HG03342 (cell line): Measurements from ENCODE around the gene TRIM60.
"Not testable (repeated sequence)": the region's sequence is repeated elsewhere in the genome, so short reads cannot be mapped to it uniquely, and the experiment has no call there.

Experiments used
- ATAC-seq: cut with Tn5 transposase; IDR thresholded peaks from one replicate; pipeline ENCODE4 v1.9.1; 2021; ENCODE audit warnings: mild to moderate bottlenecking, moderate library complexity; ENCODE audit not compliant: unreplicated experiment

TRIM60 gene

DNA sequence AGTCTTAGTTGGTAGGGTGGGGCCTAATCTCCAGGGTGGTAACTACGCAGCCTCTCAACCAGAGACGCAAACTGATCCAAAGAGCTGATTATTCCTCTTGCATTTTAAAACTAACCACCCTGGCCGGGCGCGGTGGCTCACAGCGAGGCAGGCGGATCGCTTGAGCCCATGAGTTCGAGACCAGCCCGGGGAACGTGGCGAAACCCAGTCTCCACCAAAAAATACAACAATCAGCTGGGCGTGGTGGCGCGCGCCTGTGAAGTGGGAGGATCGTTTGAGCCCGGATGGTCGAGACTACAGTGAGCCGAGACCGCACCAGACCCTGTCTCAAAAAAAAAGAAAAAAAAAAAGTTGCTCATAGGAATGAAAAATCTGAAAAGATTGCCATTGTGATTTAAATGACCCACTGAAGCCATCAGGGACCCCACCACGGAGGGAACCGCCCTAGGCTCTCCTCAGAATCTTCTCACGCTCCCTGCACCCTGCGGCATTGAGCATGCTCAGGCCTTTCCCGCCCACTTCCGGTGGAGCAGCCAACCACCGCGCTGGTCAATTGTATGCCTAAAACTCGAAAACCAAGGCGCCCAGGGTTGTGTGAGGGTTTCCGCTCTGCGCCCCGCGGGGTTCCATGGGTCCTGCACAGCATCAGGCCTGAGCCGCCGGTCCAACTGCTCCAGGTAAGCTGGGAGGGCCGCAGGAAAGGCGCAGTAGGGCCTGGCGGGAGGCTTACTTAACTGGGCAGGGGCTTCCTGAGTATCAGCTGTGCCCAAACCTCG lies at the start of gene TRIM60:
TRIM60 (plus strand) TSS at position 564 of the 776 bp plus-strand sequence. CDS start 8,074 bp downstream, outside the sequence.
- no peak for ATAC-seq

DNA sequence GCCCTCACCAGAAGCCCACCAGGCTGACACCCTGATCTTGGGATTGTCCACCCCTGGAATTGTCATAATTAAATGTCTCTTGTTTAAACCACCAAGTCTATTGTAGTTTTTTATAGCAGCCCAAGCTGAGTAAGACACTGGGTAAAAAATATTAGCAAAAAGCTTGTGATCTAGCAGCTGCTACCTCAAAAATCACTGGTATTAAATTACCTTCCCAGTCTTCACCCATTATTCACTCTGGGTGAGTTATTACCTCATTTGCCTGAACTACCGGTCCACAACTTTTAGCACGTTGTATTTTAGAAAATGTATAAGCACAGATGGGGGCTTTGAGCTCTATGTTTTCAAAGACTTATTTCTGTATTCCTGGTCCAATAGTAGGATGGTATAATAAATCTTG lies 42.3 kb upstream of the TRIM60 start:
- ATAC-seq: no peak

DNA sequence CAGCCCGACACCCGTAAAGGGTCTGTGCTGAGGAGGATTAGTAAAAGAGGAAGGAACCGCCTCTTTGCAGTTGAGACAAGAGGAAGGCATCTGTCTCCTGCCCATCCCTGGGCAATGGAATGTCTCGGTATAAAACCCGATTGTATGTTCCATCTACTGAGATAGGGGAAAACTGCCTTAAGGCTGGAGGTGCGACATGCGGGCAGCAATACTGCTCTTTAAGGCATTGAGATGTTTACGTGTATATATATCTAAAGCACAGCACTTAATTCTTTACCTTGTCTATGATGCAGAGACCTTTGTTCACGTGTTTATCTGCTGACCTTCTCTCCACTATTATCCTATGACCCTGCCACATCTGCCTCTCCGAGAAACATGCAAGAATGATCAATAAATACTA lies 41.0 kb upstream of the TRIM60 start:
- not testable (repeated sequence) for ATAC-seq

DNA sequence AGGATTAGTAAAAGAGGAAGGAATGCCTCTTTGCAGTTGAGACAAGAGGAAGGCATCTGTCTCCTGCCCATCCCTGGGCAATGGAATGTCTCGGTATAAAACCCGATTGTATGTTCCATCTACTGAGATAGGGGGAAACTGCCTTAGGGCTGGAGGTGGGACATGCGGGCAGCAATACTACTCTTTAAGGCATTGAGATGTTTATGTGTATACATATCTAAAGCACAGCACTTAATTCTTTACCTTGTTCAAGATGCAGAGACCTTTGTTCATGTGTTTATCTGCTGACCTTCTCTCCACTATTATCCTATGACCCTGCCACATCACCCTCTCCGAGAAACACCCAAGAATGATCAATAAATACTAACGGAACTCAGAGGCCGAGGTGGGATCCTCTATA lies 35.7 kb upstream of the TRIM60 start:
- ATAC-seq: not testable (repeated sequence)

DNA sequence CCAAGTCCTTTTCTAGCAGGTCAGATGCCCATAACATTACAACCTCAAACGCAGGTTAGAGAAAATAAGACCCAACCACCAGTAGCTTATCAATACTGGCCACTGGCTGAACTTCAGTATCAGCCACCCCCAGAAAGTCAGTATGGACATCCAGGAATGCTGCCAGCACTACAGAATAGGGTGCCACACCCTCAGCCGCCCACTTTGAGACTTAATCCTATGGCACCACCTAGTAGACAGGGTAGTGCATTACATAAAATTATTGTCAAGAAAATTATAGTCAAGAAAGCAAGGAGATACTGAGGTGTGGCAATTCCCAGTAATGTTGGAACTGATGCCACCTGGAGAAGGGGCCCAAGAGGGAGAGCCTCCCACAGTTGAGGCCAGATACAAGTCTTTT lies 34.5 kb upstream of the TRIM60 start:
- ATAC-seq: peak; percentile 55

DNA sequence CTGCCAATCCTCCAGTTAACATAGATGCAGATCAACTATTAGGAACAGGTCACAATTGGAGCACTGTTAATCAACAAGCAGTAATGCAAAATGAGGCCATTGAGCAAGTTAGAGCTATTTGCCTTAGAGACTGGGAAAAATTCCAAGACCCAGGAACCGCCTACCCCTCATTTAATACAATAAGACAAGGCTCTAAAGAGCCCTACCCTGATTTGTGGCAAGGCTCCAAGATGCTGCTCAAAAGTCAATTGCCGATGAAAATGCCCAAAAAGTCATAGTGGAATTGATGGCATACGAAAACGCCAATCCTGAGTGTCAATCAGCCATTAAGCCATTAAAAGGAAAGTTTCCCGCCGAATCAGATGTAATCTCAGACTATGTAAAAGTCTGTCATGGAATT lies 33.9 kb upstream of the TRIM60 start:
- no peak for ATAC-seq

DNA sequence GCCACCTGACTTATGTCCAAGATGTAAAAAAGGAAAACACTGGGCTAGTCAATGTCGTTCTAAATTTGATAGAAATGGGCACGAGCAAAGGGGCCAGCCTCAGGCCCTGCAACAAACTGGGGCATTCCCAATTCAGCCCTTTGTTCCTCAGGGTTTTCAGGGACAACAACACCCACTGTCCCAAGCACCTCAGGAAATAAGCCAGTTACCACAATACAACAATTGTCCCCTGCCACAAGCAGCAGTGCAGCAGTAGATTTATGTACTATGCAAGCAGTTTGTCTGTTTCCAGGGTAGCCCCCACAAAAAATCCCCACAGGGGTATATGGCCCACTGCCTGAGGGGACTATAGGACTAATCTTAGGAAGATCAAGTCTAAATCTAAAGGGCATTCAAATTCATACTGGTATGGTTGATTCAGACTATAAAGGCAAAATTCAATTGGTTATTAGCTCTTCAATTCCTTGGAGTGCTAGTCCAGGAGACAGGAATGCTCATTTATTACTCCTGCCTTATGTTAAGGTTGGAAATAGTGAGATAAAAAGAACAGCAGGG lies 33.2 kb upstream of the TRIM60 start:
- not testable (repeated sequence) for ATAC-seq

DNA sequence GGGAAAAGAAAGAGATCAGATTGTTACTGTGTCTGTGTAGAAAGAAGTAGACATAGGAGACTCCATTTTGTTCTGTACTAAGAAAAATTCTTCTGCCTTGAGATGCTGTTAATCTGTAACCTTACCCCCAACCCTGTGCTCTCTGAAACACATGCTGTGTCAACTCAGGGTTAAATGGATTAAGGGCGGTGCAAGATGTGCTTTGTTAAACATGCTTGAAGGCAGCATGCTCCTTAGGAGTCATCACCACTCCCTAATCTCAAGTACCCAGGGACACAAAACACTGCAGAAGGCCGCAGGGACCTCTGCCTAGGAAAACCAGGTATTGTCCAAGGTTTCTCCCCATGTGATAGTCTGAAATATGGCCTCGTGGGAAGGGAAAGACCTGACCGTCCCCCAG lies 29.8 kb upstream of the TRIM60 start:
- ATAC-seq: not testable (repeated sequence)

DNA sequence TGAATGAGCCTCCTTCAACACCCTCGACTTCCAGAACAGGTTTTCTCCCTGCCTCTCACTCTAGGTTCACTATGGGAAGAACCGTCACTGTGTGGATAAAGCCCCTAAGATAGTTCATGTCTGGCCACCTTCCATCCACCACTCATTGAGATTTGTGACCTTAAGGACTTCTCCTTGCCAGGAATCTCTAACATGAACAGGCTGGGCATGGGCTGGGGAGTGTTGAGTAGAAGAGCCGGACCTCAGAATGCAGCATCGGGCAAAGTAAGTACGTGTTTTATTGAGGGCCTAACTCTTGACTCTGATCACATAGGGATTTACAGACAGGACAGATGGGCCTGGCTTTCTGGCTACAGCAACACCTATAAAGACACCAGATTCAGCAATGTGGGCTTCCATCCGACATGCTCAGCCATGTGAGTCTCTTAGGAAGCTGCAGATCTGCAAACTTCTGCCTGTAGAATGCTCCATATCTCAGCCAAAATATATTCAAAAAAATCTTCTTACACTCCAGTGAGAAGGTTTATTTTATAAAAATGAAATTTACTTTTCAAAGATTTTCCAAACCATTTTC lies 26.4 kb upstream of the TRIM60 start:
- no peak for ATAC-seq

DNA sequence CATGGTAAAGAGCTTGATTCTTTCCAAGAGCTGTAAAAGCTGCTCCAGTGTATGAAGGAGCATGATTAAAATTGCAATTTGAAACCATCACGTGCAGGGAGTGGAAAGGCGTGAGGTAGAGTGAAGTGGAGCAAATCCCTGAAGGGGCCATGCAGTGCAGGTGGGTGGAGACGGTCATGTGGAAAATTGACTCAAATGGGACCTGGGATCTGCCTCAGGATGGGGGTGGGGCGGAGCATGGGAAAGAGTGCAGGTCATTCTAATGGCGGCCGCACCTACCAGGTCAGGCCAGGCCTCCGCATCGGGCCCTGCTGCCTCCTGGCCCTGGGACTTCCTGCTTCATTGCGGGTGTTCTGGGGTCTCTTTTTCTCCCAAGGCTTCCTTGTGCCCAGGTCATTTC lies 25.3 kb upstream of the TRIM60 start:
- ATAC-seq: no peak

DNA sequence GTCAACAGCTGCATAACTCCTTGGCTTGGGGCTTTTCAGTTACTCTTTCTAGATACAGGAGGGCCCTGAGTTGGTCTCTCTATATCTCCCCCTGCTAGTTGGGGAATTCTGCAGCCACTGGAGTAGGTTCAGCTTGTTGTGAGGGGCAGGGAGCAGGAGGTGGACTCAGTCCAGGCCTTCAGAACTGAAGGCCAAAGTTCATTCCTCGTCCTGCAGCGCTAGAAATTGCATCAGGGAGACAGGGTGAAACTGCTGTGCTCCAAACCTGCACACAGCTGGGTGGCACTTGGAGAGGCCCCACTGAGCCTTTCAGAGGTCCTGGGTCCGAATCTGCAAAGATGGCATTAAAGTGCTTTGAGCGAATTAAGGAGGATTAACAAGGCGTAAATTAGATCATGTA lies 24.9 kb upstream of the TRIM60 start:
- no peak for ATAC-seq

DNA sequence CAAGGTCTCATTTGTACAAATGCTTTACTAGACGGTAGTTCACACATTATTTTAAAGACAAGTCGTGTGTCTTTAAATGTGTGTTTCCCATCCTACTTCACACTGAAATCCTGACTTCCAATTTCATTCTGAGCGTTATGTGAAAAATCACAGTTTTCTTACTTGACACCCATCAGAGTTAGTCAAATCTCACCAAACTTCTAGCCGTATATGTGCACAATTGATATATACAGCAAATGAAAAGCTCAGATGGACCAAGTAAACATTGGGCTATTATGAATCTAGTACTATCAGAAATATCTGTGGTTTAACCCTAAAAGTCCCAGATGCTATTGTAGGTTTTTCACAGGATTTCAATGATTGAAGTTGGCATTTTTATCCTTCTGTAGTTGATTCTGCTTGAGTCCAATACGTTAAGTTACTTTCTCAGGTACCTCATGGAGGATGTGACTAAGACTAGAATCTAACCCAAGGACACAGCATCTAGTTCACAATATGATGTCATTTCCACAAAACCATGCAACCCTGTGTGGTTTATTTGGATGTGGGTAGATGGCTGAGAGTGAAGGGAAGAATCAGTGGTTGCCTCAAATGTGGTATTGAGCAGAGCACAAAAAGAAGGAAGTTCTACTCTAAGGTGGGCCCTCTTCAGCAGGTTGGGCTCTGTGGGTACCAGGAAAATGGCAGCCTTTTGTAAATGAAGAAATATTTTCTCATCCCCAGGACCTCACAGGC lies 22.1 kb upstream of the TRIM60 start:
- ATAC-seq: peak; percentile 63

DNA sequence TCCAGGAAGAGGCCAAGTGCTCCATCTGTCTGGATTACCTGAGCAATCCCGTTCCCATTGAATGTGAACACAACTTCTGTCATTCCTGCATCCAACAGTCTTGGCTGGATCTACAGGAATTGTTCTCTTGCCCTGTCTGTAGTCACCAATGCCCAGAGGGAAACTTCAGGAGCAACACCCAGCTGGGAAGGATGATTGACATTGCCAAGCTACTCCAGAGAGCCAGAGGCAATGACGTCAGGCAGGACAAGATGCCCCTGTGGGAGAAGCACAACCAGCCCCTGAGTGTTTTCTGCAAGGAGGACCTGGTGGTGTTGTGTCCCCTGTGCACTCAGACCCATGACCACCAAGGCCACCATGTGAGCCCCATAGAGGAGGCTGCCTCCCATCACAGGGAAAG lies 21.3 kb upstream of the TRIM60 start:
- no peak for ATAC-seq

DNA sequence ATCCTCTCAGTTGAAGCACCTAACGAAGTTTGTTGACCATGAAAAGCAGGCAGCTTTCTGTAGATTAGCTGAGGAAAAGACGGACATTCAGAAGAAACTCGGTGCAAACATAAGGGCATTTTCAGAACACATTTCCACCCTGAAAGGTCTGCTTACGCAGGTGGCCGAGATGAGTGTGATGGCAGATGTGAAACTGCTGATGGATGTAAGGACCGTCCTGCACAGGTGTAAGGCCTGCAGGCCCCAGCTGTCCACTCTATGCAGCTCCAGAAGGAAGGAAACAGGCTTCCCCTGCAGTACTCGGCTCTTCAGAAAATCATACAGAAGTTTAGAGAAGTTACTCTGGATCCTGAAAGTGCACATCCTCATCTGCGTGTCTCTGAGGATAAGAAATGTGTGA lies 20.8 kb upstream of the TRIM60 start:
- ATAC-seq: no peak

DNA sequence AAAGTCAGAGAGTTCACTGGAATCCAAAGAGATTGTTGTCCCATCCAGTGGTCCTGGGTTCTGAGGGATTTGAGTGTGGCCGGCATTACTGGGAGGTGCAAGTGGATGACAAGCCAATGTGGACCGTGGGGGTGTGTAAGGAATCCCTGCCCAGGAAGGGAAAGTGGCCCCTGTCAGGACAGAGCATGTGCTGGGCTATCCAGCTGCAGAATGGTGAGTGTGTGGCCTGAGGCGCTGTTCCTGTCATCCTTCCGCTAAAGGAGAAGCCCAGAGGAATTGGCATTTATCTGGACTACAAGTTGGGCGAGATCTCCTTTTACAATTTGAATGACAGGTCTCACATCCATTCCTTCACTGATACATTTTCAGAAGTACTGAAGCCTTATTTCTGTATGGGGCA lies 20.4 kb upstream of the TRIM60 start:
- ATAC-seq: no peak

DNA sequence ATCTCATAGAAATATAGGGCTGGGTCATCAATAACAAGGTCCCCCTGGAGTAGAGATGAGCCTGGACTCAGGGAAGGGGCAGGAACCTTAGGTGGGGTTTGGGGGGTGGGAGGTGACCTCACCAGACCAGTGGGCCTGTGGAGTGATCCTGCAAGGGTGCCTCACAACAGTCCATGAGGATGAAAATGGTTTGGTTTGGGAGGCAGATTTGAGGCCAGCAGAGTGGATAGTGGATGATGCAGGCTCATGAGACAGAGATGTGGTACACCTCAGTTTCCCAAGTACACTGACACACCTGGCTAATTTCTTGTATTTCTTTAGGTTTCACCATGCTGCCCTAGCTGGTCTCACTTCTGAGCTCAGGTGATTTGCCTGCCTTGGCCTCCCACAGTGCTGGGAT lies 18.1 kb upstream of the TRIM60 start:
- ATAC-seq: no peak

DNA sequence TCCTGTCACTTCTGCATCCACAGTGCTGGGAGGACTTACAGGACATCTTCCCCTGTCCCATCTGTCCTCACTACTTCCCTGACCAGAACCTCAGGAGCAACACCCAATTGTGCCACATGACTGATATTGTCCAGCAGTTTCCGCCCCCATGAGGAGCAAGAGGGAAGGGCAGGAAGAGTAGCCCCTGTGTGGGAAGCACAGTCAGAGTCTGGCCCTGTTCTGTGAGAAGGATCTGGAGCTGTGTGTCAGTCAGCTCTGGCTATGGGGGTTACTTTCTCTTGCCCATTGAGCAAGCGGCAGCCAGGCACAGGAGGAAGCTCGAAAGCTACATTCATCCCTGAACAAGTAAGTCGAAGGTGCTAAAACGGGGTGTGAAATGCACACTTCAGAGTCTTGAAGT lies 14.8 kb upstream of the TRIM60 start:
- peak; percentile 64 for ATAC-seq

DNA sequence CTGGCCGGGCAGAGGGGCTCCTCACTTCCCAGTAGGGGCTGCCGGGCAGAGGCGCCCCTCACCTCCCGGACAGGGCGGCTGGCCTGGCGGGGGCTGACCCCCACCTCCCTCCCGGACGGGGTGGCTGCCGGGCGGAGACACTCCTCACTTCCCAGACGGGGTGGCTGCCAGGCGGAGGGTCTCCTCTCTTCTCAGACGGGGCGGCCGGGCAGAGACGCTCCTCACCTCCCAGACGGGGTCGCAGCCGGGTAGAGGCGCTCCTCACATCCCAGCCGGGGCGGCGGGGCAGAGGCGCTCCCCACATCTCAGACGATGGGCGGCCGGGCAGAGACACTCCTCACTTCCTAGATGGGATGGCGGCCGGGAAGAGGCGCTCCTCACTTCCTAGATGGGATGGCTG lies 11.8 kb upstream of the TRIM60 start:
- not testable (repeated sequence) for ATAC-seq

DNA sequence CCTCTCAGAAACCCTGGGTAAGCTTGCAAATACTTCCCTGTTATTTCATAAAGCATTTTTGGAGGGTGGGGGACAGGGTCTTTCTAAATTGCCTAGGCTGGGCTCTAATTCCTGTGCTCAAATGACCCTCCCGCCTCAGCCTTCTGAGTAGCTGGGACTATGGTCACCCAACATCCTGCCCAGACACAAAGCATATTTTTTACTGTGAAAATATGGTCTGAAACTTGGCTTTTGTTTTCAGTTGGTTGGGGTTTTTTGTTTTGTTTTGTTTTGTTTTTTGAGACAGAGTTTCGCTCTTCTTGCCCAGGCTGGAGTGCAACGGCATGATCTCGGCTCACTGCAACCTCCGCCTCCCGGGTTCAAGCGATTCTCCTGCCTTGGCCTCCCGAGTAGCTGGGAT lies 6.0 kb upstream of the TRIM60 start:
- not testable (repeated sequence) for ATAC-seq

DNA sequence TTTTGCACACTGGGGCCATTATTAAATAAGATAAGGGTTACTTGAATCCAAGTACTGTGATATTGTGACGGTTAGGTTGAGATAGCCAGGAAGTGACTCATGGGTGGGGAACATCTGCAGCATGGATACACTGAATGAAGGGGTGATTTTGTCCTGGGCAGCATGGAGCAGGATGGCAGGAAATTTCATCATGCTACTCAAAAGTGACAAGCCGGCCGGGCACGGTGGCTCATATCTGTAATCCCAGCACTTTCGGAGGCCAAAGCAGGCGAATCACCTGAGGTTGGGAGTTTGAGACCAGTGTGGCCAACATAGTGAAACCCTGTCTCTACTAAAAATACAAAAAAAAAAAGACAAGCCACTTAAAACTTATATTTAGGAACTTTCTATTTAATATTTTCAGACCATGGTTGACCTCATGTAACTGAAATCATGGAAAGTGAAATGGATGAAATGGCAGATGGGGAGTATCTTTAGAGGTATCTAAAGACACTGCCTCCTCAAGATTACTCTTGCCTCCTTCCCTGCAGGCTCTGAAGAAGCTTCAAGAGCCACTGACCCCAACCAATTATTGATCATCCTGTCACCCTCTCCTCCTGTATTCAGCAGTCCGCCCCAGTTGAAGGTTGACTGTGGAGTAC lies 3.9 kb upstream of the TRIM60 start:
- no peak for ATAC-seq

DNA sequence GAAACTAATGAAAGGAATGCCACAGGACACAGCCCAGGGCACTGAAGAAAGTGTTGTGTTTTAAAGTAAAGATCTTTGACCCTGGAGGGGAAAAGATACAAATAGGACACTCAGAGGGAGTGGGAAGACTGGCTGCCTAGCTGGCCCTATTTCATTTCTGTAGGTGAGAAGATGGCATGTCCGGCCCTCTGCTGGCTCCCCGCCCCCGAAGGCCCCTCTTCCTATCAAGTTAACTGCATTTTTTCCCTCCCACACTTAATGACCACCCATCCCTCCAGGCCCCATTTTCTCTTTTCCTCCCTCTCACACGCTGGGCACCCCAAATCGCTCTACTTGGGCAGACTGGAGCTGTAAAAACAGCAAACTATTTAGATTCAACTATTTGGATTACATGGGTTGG lies 16.4 kb downstream of the TRIM60 start:
- ATAC-seq: no peak
